Activated naive CD8-positive, alpha-beta T cell (primary cell): ENCODE data around the gene DLG2.
"Not testable (repeated sequence)": the region's sequence is repeated elsewhere in the genome, so short reads cannot be mapped to it uniquely, and the experiment has no call there.

ENCODE experiments used
- H3K27ac Mint-ChIP-seq: one replicate; pipeline ENCODE4 v1.8.0; 2021; ENCODE audit warnings: mixed read lengths
- H3K27me3 Mint-ChIP-seq: one replicate; pipeline ENCODE4 v1.8.0; 2021; ENCODE audit warnings: mixed read lengths
- H3K36me3 Mint-ChIP-seq: one replicate; pipeline ENCODE4 v1.8.0; 2021; ENCODE audit warnings: mixed read lengths
- H3K4me1 Mint-ChIP-seq: one replicate; pipeline ENCODE4 v1.8.0; 2021; ENCODE audit warnings: low read depth, mixed read lengths
- H3K4me3 Mint-ChIP-seq: one replicate; pipeline ENCODE4 v1.8.0; 2021; ENCODE audit warnings: mild to moderate bottlenecking, mixed read lengths
- H3K9me3 Mint-ChIP-seq: one replicate; pipeline ENCODE4 v1.8.0; 2021; ENCODE audit warnings: low read depth, mixed read lengths

Gene DLG2

GRCh38 chr11:85167038-85167437, 460.1 kb downstream of the DLG2 start:
- H3K27ac Mint-ChIP-seq: no peak overlapping the region

GRCh38 chr11:85165819-85166218, 461.3 kb downstream of the DLG2 start:
- H3K9me3 Mint-ChIP-seq: peaks cover 8% of the 10 kb centered on the region
- H3K27me3 Mint-ChIP-seq: no peaks in the 10 kb centered on the region
- no peak overlapping the region for H3K27ac Mint-ChIP-seq
- H3K4me1 Mint-ChIP-seq: no peaks in the 10 kb centered on the region
- H3K36me3 Mint-ChIP-seq: no peaks in the 10 kb centered on the region
- no peak overlapping the region for H3K4me3 Mint-ChIP-seq

More at GRCh38 chr11:85167038-85167437, 460.1 kb downstream of the DLG2 start:
- Mint-ChIP-seq H3K4me1 (no peaks in the 10 kb centered on the region), H3K9me3 (peaks cover 5% of the 10 kb centered on the region), H3K27me3 (no peaks in the 10 kb centered on the region), H3K36me3 (no peaks in the 10 kb centered on the region), H3K4me3 (no peak overlapping the region)

- Mint-ChIP-seq H3K4me3 (no peak overlapping the region), H3K9me3 (peaks cover 8% of the 10 kb centered on the region), H3K4me1 (no peaks in the 10 kb centered on the region), H3K27ac (no peak overlapping the region), H3K27me3 (no peaks in the 10 kb centered on the region), H3K36me3 (no peaks in the 10 kb centered on the region)
These were observed 462.4 kb downstream of the DLG2 start for GRCh38 chr11:85164743-85165142.

- Mint-ChIP-seq H3K36me3 (no peaks in the 10 kb centered on the region), H3K27ac (no peak overlapping the region), H3K4me3 (no peak overlapping the region), H3K9me3 (peaks cover 14% of the 10 kb centered on the region), H3K4me1 (no peaks in the 10 kb centered on the region), H3K27me3 (no peaks in the 10 kb centered on the region)
These were observed 472.9 kb downstream of the DLG2 start for GRCh38 chr11:85154294-85154693.

- Mint-ChIP-seq H3K36me3 (no peaks in the 10 kb centered on the region), H3K9me3 (peaks cover 27% of the 10 kb centered on the region), H3K4me3 (no peak overlapping the region), H3K27ac (no peak overlapping the region), H3K4me1 (no peaks in the 10 kb centered on the region), H3K27me3 (no peaks in the 10 kb centered on the region)
These were observed 489.5 kb downstream of the DLG2 start for GRCh38 chr11:85137597-85137996.

- Mint-ChIP-seq H3K27me3 (no peaks in the 10 kb centered on the region), H3K9me3 (peaks cover 20% of the 10 kb centered on the region), H3K36me3 (no peaks in the 10 kb centered on the region), H3K4me1 (no peaks in the 10 kb centered on the region), H3K27ac (no peak overlapping the region), H3K4me3 (no peak overlapping the region)
These were observed 493.5 kb downstream of the DLG2 start for GRCh38 chr11:85133636-85134035.

- peaks cover 16% of the 10 kb centered on the region for H3K9me3 Mint-ChIP-seq
- H3K4me3 Mint-ChIP-seq: no peak overlapping the region
- no peak overlapping the region for H3K27ac Mint-ChIP-seq
These were observed 494.1 kb downstream of the DLG2 start for GRCh38 chr11:85132851-85133585.

GRCh38 chr11:85127349-85127748, 499.8 kb downstream of the DLG2 start:
- H3K4me3 Mint-ChIP-seq: no peak overlapping the region
- peaks cover 20% of the 10 kb centered on the region for H3K9me3 Mint-ChIP-seq
- H3K36me3 Mint-ChIP-seq: no peaks in the 10 kb centered on the region
- H3K27me3 Mint-ChIP-seq: no peaks in the 10 kb centered on the region
- H3K4me1 Mint-ChIP-seq: no peaks in the 10 kb centered on the region
- H3K27ac Mint-ChIP-seq: no peak overlapping the region

More at GRCh38 chr11:85132851-85133585, 494.1 kb downstream of the DLG2 start:
- H3K4me1 Mint-ChIP-seq: no peaks in the 10 kb centered on the region
- H3K36me3 Mint-ChIP-seq: no peaks in the 10 kb centered on the region
- H3K27me3 Mint-ChIP-seq: no peaks in the 10 kb centered on the region

- Mint-ChIP-seq H3K9me3 (peaks cover 24% of the 10 kb centered on the region), H3K4me3 (no peak overlapping the region), H3K36me3 (no peaks in the 10 kb centered on the region), H3K4me1 (no peaks in the 10 kb centered on the region), H3K27ac (no peak overlapping the region), H3K27me3 (no peaks in the 10 kb centered on the region)
These were observed 503.4 kb downstream of the DLG2 start for GRCh38 chr11:85123752-85124231.

- H3K36me3 Mint-ChIP-seq: no peaks in the 10 kb centered on the region
- H3K27ac Mint-ChIP-seq: no peak overlapping the region
- no peaks in the 10 kb centered on the region for H3K4me1 Mint-ChIP-seq
- H3K9me3 Mint-ChIP-seq: peaks cover 28% of the 10 kb centered on the region
- no peaks in the 10 kb centered on the region for H3K27me3 Mint-ChIP-seq
- no peak overlapping the region for H3K4me3 Mint-ChIP-seq
These were observed 509.0 kb downstream of the DLG2 start for GRCh38 chr11:85118151-85118550.

- Mint-ChIP-seq H3K27me3 (no peaks in the 10 kb centered on the region), H3K36me3 (no peaks in the 10 kb centered on the region), H3K9me3 (peaks cover 25% of the 10 kb centered on the region), H3K27ac (no peak overlapping the region), H3K4me3 (no peak overlapping the region), H3K4me1 (no peaks in the 10 kb centered on the region)
These were observed 511.3 kb downstream of the DLG2 start for GRCh38 chr11:85115798-85116197.

- H3K27ac Mint-ChIP-seq: no peak overlapping the region
- peaks cover 2% of the 10 kb centered on the region for H3K4me1 Mint-ChIP-seq
- peaks cover 21% of the 10 kb centered on the region for H3K9me3 Mint-ChIP-seq
- no peak overlapping the region for H3K4me3 Mint-ChIP-seq
- H3K36me3 Mint-ChIP-seq: no peaks in the 10 kb centered on the region
- no peaks in the 10 kb centered on the region for H3K27me3 Mint-ChIP-seq
These were observed 512.4 kb downstream of the DLG2 start for GRCh38 chr11:85114786-85115185.

GRCh38 chr11:85110246-85110645, 516.9 kb downstream of the DLG2 start:
- H3K36me3 Mint-ChIP-seq, H3K27me3 Mint-ChIP-seq, H3K4me3 Mint-ChIP-seq, H3K27ac Mint-ChIP-seq, H3K4me1 Mint-ChIP-seq: not testable (repeated sequence)
- peaks cover 23% of the 10 kb centered on the region for H3K9me3 Mint-ChIP-seq

- no peak overlapping the region for H3K27ac Mint-ChIP-seq
- peaks cover 2% of the 10 kb centered on the region for H3K4me1 Mint-ChIP-seq
- no peaks in the 10 kb centered on the region for H3K27me3 Mint-ChIP-seq
- peaks cover 20% of the 10 kb centered on the region for H3K9me3 Mint-ChIP-seq
- H3K36me3 Mint-ChIP-seq: no peaks in the 10 kb centered on the region
- no peak overlapping the region for H3K4me3 Mint-ChIP-seq
These were observed 518.0 kb downstream of the DLG2 start for GRCh38 chr11:85109141-85109540.

GRCh38 chr11:85105868-85106267, 521.3 kb downstream of the DLG2 start:
- Mint-ChIP-seq H3K4me1 (peaks cover 2% of the 10 kb centered on the region), H3K9me3 (peaks cover 14% of the 10 kb centered on the region), H3K27ac (no peak overlapping the region), H3K27me3 (no peaks in the 10 kb centered on the region), H3K36me3 (no peaks in the 10 kb centered on the region), H3K4me3 (no peak overlapping the region)

GRCh38 chr11:85099522-85099921, 527.6 kb downstream of the DLG2 start:
- H3K27me3 Mint-ChIP-seq: no peaks in the 10 kb centered on the region
- H3K4me1 Mint-ChIP-seq: no peaks in the 10 kb centered on the region
- no peak overlapping the region for H3K27ac Mint-ChIP-seq
- no peak overlapping the region for H3K4me3 Mint-ChIP-seq
- H3K9me3 Mint-ChIP-seq: peaks cover 9% of the 10 kb centered on the region
- H3K36me3 Mint-ChIP-seq: peaks cover 2% of the 10 kb centered on the region
